Small intestine (tissue), 16 donors: ENCODE measurements around the gene PP2D1. TPM values are rescaled to one million over a fixed set of nuclear protein-coding genes. Genes with fewer than 3 reads are reported as not detected.
A peak's percentile ranks its signal among the peaks of the same experiment; 100 is the strongest.

Source experiments
- DNase-seq, 2 donors: peaks; one replicate each; pipeline versions ENCODE4 v3.0.0 to v3.0.0-alpha.2; 2013
- FAIRE-seq: peaks from 2 replicates; lab custom pipeline; 2012; peaks lifted over from hg19 to GRCh38; lab: Jason Lieb, UNC
- H3K27ac ChIP-seq, 3 donors: one replicate each; pipeline ENCODE4 v1.5.1; 2013; ENCODE audit warnings: low read length in 2 of 3, mild to moderate bottlenecking in 2 of 3, control low read depth in 1 of 3, inconsistent platforms in 1 of 3, low read depth in 1 of 3, moderate library complexity in 1 of 3
- H3K27me3 ChIP-seq, 3 donors: one replicate each; pipeline ENCODE4 v1.6.1; 2013; ENCODE audit warnings: low read length in 3 of 3, inconsistent platforms in 1 of 3; ENCODE audit not compliant: control insufficient read depth in 3 of 3, insufficient read depth in 3 of 3
- H3K36me3 ChIP-seq, 3 donors: one replicate each; pipeline ENCODE4 v1.6.1; 2013; ENCODE audit warnings: low read length in 3 of 3, inconsistent platforms in 1 of 3, low read depth in 1 of 3, mild to moderate bottlenecking in 1 of 3, moderate library complexity in 1 of 3; ENCODE audit not compliant: control insufficient read depth in 3 of 3, insufficient read depth in 2 of 3
- H3K4me1 ChIP-seq, 3 donors: one replicate each; pipeline ENCODE4 v1.6.1; 2013; ENCODE audit warnings: low read length in 2 of 3, inconsistent platforms in 1 of 3, low read depth in 1 of 3, mild to moderate bottlenecking in 1 of 3, moderate library complexity in 1 of 3; ENCODE audit not compliant: control insufficient read depth in 3 of 3, insufficient read depth in 2 of 3
- H3K4me3 ChIP-seq, 3 donors: one replicate each; pipeline ENCODE4 v1.5.1; 2013; ENCODE audit warnings: low read length in 3 of 3, control low read depth in 1 of 3, inconsistent platforms in 1 of 3, low read depth in 1 of 3, mild to moderate bottlenecking in 1 of 3, moderate library complexity in 1 of 3
- H3K9me3 ChIP-seq, 2 donors: one replicate each; pipeline ENCODE4 v1.6.1; 2013; ENCODE audit warnings: low read depth in 1 of 2, low read length in 1 of 2; ENCODE audit not compliant: control insufficient read depth in 2 of 2, insufficient read depth in 1 of 2
- WGBS, 3 donors: extraction: QIAGEN DNeasy Blood & Tissue Kit; methylation state at CpG; one replicate each; pipeline ENCODE4 v1.1.7; 2013; 5-methylcytosine and 5-hydroxymethylcytosine counted together
- long read RNA-seq, 10 donors: transcript quantifications; one replicate each; lab custom pipeline, GENCODE V29; 2026
- polyA plus RNA-seq, 4 donors: library from polyadenylated mRNA; stranded (reverse) in 3 of 4; unstranded in 1 of 4; fragments of 200-250 nt in 3 of 4; fragments of 120-200 nt in 1 of 4; gene quantifications; one replicate each; pipeline versions ENCODE4 v1.2.1 to v1.2.3, GENCODE V29; 2013
- donor health status: healthy with polysubstance abuse.
- donor health status: control.
- donor health status: control.
- donor health status: Bipolar disorder and iron deficiency.
- donor health status: healthy.

Gene PP2D1, protein sequence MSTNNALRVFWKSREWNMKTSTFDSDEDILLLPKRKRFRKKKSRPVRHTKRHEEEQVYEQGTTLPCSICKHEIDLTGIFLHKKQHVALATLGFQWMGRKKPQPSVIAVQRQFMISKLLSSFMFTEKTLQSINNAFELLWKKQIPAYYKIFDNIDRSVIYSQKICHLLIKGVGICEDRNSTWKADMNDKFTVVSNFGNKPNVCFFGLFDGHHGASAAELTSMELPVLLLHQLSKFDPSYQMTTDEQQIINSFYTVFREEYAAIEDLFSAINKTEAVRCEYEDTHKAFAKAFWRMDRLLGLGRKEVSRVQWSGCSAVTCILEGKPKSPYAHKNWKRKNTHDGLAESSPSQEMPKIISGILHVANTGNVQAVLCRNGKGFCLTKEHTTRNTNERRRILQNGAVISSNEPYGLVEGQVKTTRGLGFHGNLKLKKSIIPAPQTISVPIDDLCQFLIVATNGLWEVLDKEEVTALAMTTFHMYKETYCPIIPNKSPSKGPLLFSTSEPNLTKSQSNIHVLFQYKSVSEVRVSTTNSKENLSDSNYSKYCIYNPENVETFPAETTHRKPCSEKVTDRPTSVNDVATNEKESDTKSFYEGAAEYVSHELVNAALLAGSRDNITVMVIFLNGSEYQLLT
- under 1 TPM in 1 of 4 donors, not detected in 3; 0.37 TPM for polyA plus RNA-seq
- long read RNA-seq, donor 1 = 0 reads
- long read RNA-seq, donor 2 = 0 reads
- long read RNA-seq, donor 3 = 0 reads
- long read RNA-seq, donor 4 = 0 reads
- long read RNA-seq, donor 5 = 0 reads
- long read RNA-seq, donor 6, partial matches to known transcripts = 36 of 36 reads
- long read RNA-seq, donor 6, other reads (novel, unspliced or antisense) = 0 of 36 reads
- long read RNA-seq, donor 7 = 0 reads
- long read RNA-seq, donor 8 = 0 reads
- long read RNA-seq, donor 9 = 0 reads
- long read RNA-seq, donor 10, partial matches to known transcripts = 22 of 22 reads
- long read RNA-seq, donor 10, other reads (novel, unspliced or antisense) = 0 of 22 reads

DNA sequence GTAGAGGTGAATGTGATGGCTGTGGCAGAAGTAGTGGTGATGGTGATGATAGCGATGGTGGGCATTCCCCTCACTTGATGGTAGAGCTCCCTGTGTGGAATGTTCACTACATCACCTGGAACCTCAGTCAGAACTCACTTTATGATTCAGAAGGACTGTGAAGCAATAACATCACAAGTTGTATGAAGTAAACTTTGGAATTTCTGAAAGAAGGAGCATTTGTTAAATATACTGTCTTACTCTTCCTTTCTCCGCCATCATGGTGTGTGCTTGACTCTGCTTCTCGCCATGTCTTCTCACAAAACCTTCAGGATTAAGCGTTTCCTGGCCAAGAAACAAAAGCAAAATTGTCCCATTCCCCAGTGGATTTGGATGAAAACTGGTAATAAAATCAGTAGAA lies at the start of gene PP2D1:
Gene PP2D1 (minus strand): TSS at position 101 of the 400 bp plus-strand sequence. CDS start 192 bp downstream, outside the sequence.
- no peak for FAIRE-seq
- no peaks in the 10 kb centered on the region for H3K27me3 ChIP-seq
- H3K9me3 ChIP-seq = no peaks in the 10 kb centered on the region
- no peak within 1 kb of the TSS for H3K27ac ChIP-seq
- no peaks in the 10 kb centered on the region for H3K4me1 ChIP-seq
- DNase-seq = no peak
- WGBS, 3 donors = 91 to 97% (median 93%) methylated on average over 4 of the region's 4 CpGs
- H3K4me3 ChIP-seq = no peak within 1 kb of the TSS
- H3K36me3 ChIP-seq = no peaks in the 10 kb centered on the region

DNA sequence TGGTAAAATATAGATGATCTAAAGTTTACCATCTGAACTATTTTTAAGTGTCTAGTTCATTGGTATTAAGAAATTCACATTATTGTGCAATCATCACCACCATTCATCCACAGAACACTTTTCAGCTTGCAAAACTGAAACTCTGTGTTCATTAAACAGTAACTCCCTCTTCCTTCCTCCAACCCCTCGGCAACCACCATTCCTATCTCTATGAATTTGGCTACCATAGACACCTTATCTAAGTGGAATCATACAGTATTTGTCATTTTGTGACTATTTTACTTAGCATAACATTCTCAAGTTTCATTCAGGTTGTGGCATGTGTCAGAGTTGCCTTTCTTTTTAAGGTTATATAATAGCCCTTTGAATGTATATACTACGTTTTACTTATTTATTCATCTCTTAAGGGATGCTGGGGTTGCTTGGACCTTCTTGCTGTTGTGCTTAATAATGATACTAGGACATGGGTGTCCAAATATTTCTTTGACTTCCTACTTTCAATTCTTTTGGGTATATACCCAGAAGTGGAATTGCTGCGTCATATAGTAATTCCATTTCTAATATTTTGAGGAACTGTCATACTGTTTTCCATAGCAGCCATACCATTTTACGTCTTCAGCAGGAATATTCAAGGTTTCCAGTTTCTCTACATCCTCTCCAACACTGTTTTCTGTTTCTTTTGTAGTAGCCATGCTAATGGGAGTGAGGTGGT lies 49.1 kb upstream of the PP2D1 start:
- DNase-seq (peak in 1 of 2 donors; percentile 19), FAIRE-seq (no peak)
- H3K9me3 ChIP-seq = no peaks in the 10 kb centered on the region
- no peak overlapping the region for H3K4me3 ChIP-seq
- H3K36me3 ChIP-seq = no peaks in the 10 kb centered on the region
- H3K27me3 ChIP-seq = no peaks in the 10 kb centered on the region
- no peak overlapping the region for H3K27ac ChIP-seq
- H3K4me1 ChIP-seq = peaks cover 0 to 13% (median 2%) of the 10 kb centered on the region in 3 donors
- WGBS, 3 donors = 66 to 77% (median 68%) methylated on average over 4 of the region's 4 CpGs

DNA sequence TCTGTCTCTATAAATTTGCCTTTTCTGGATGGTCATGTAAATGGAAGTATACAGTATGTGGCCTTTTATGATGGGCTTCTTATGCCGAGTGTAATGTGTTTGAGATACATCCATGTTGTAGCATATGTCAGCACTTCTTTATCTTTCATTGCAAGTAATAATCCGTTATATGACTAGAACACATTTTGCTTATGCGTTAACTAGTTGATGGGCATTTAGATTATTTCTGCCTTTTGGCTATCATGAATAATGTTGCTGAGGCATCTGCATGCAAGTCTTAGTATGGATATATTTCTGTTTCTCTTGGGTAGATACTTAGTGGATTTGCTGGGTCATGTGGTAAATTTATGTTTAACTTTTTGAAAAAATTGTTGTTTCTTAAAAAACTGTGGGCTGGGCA lies 47.9 kb upstream of the PP2D1 start:
- Histone ChIP-seq H3K4me3 (no peak overlapping the region), H3K27ac (no peak overlapping the region), H3K36me3 (no peaks in the 10 kb centered on the region), H3K4me1 (peaks cover 0 to 20% (median 3%) of the 10 kb centered on the region in 3 donors), H3K9me3 (no peaks in the 10 kb centered on the region), H3K27me3 (no peaks in the 10 kb centered on the region)
- DNase-seq (no peak), FAIRE-seq (no peak)
- WGBS, 3 donors = 87 to 93% (median 88%) methylated on average over 3 of the region's 3 CpGs

DNA sequence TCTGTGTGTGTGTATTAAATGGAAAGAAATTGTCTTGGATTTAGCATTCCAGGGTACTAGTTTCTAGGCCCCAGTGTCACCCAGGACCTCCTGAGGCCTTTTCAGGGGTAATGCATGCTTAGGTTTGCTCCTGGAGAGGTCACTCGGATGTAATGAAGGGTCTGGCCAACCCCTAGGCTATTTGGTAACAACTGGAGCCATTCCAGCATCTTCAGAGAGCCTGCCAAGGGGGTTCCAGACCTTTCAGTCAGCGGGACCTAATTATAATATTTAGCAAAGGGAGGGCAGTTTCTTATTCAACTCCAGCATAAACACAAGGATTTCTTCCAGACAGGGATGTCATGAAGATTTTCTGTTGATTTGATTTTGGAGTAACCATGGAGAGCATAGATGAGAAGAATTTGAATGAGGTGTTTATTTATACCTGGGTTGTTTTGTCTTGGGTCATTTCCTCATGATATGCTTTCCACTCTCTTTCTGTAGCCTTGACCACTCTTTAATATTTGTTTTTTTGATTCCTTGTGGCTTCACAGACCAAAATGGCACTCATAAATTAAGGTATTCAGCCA lies 45.6 kb upstream of the PP2D1 start:
- no peaks in the 10 kb centered on the region for H3K9me3 ChIP-seq
- no peaks in the 10 kb centered on the region for H3K27me3 ChIP-seq
- H3K4me1 ChIP-seq = peaks cover 0 to 23% (median 4%) of the 10 kb centered on the region in 3 donors
- WGBS, 3 donors = 60 to 90% (median 88%) methylated on average over 2 of the region's 2 CpGs
- peak overlapping the region in 1 of 3 donors; percentile 68 for H3K27ac ChIP-seq
- FAIRE-seq = no peak
- no peak for DNase-seq
- H3K36me3 ChIP-seq = no peaks in the 10 kb centered on the region
- no peak overlapping the region for H3K4me3 ChIP-seq

DNA sequence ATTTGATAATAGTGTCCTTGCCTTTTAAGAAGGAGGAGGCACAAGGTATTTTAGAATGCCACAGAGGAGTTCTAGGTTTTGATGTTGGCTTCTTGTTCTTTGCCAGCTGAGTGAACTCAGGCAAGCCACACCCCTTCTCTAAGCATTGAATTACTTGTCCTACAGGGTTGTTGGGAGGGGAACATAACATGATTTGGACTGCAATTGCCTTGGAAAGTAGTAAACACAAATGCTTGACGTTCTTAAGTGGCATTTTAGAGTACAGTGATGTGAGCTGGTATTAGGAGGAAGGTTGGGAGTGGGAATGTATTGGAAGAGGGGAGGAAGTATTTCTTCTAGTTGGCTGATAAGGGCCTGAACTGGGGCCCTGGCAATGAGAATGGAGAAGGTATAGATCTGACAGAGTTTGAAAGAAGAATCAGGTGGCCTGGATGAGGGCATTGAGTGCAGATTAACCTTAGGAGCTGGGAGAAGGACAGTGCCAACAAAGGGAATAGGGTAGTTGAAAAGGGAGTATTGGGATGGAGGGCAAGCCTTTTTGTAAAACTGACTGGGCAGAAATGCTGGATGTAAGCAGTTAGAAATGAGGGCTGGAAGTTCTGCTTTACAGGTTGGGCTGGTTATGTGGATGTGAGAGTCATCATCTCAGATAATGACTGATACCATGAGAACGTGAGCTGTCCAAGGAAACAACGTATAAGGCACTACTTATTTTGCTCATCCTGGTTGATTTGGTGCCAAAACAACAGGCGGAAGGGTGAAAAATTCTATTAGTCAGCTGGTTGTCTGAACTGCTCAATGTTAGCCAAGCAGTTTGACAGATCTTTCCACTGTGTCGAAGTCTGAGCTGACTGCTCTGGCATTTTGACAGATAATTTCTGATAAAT lies 44.9 kb upstream of the PP2D1 start:
- 36 to 53% (median 43%) methylated on average over 5 of the region's 5 CpGs for WGBS, 3 donors
- Histone ChIP-seq H3K27me3 (no peaks in the 10 kb centered on the region), H3K27ac (peak overlapping the region in 1 of 3 donors; percentile 68), H3K4me1 (peaks cover 0 to 23% (median 4%) of the 10 kb centered on the region in 3 donors), H3K4me3 (no peak overlapping the region), H3K9me3 (no peaks in the 10 kb centered on the region), H3K36me3 (no peaks in the 10 kb centered on the region)
- DNase-seq (no peak), FAIRE-seq (no peak)

DNA sequence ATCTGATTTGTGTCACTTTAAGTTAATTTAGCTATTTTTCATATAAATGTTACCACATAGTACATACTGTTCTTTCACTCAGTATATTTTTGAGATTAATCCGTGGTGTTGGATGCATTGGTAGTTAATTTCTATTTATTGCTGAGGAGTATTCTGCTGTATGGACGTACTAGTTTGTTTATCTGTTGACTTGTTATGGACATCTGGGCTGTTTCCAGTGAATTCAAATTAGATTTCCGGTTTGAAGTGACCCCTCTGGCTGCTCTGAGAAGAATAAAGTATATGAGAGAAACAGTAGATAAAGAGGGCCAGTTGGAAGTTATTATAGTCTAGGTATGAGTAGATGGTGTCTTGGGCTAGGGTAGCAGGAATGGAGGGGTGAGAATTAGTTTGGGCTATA lies 43.8 kb upstream of the PP2D1 start:
- DNase-seq = no peak
- H3K27me3 ChIP-seq = no peaks in the 10 kb centered on the region
- no peak overlapping the region for H3K4me3 ChIP-seq
- no peak overlapping the region for H3K27ac ChIP-seq
- peaks cover 0 to 23% (median 4%) of the 10 kb centered on the region in 3 donors for H3K4me1 ChIP-seq
- WGBS, 3 donors = 62 to 91% (median 77%) methylated on average over 3 of the region's 3 CpGs
- no peaks in the 10 kb centered on the region for H3K36me3 ChIP-seq
- no peak for FAIRE-seq
- H3K9me3 ChIP-seq = no peaks in the 10 kb centered on the region

DNA sequence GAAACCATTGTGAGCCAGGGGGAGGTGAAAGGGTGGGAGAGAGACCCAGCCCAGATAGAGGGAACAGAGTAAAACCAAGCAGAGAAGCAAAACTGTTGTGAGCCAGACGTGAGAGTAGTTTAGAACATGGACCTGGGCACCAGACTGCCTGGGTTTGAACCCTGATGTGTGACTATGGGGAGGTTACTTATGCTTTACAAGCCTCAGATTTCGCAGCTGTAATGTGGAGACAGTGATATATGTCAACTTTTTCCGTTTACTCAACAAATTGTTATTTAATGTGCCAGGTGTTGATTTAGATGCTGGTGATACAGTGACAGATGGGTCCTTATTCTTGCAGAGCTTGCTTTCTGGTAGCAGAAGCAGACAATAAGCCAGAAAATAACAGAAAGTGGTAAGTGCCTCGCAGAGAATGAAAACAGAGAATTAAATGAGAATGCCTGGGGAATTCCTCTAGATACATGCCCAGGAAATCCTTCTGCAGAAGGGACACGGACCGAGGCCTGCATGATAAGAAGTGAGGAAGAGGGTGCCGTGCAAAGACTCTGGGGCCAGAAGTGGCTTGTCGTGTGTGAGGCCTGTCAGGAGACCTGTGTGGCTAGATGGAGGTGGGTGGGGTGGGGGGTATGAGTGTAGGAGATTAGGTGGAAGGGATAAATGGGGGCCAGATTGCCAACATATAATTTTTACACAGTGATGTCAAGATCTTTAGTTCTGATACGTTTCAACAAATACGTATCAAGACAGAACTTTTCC lies 43.1 kb upstream of the PP2D1 start:
- Histone ChIP-seq H3K4me1 (peaks cover 0 to 23% (median 4%) of the 10 kb centered on the region in 3 donors), H3K9me3 (no peaks in the 10 kb centered on the region), H3K27me3 (no peaks in the 10 kb centered on the region), H3K27ac (peak overlapping the region in 2 of 3 donors; percentile 15 to 56), H3K4me3 (no peak overlapping the region), H3K36me3 (no peaks in the 10 kb centered on the region)
- DNase-seq = no peak
- no peak for FAIRE-seq
- WGBS, 3 donors = 49 to 71% (median 55%) methylated on average over 10 of the region's 10 CpGs
